Brain microvascular endothelial cell (primary cell): Measurements from ENCODE around the gene MID1.

Experiments
- DNase-seq: peaks from one replicate; pipeline ENCODE4 v3.0.0-alpha.2; 2020
- H3K27ac ChIP-seq: fragments of 250-450 bp; sonication (Bioruptor Pico); 2 replicates; pipeline ENCODE4 v1.5.1; 2020; ENCODE audit warnings: mild to moderate bottlenecking, moderate library complexity
- H3K27me3 ChIP-seq: fragments of 250-450 bp; sonication (Bioruptor Pico); replicated peaks from 2 replicates; pipeline ENCODE4 v1.5.1; 2020; ENCODE audit warnings: mild to moderate bottlenecking
- H3K36me3 ChIP-seq: fragments of 250-450 bp; sonication (Bioruptor Pico); replicated peaks from 2 replicates; pipeline ENCODE4 v1.5.1; 2020; ENCODE audit warnings: mild to moderate bottlenecking
- H3K4me3 ChIP-seq: 2 replicates; pipeline ENCODE4 v1.5.1; 2011; ENCODE audit warnings: low read depth, mild to moderate bottlenecking, control low read depth, low read length, moderate library complexity
- CTCF ChIP-seq: IDR thresholded peaks from 2 replicates; pipeline ENCODE4 v1.5.1; 2011; ENCODE audit warnings: low read depth, mild to moderate bottlenecking, moderate library complexity, low read length, control low read depth, inconsistent platforms; ENCODE audit errors: missing control alignments
- in situ Hi-C: cut with HindIII; loops from 2 replicates; pipeline ENCODE4 v1.10.0; 2017; ENCODE audit warnings: low sequenced_read_pairs, low pct_ligation_motif_present

Gene MID1

GRCh38 chrX:10566716-10567097 is 53.7 kb downstream of the MID1 start:
- TF ChIP-seq CTCF, result no peak
- Histone ChIP-seq H3K4me3 (no peak overlapping the region), H3K27ac (no peak overlapping the region), H3K27me3 (no peaks in the 10 kb centered on the region), H3K36me3 (peaks cover 4% of the 10 kb centered on the region)
- in situ Hi-C loops, result no loop called here
- DNase-seq, result no peak

DNA sequence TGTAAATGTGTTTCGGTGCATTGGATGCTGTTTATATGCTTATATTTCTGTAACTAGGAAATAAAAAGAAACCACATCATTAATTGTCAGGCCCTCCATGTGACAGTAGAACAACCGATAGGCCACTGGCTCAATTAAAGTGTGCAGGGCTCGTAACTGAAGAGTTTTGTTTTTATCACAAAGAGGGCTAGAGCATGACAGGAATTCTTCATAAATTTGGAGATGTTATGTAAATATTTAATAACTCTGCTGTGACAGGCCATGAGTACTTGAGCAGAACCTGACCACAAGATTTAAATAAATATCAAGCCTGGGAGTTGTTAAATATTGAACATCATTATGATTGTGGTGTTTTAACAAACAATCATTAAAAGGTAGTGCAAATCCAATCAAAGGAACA is 55.9 kb downstream of the MID1 start:
- Histone ChIP-seq H3K36me3 (peaks cover 4% of the 10 kb centered on the region), H3K4me3 (no peak overlapping the region), H3K27me3 (no peaks in the 10 kb centered on the region), H3K27ac (no peak overlapping the region)
- TF ChIP-seq CTCF, result no peak
- DNase-seq, result no peak
- in situ Hi-C loops, result no loop called here

- H3K27ac ChIP-seq, result no peak overlapping the region
- H3K36me3 ChIP-seq, result no peaks in the 10 kb centered on the region
- TF ChIP-seq CTCF, result no peak
- in situ Hi-C loops, result no loop called here
- no peak for DNase-seq
- no peak overlapping the region for H3K4me3 ChIP-seq
- H3K27me3 ChIP-seq, result no peaks in the 10 kb centered on the region
These were observed 63.2 kb downstream of the MID1 start for GRCh38 chrX:10557166-10557565.

- no peak for TF ChIP-seq CTCF
These were observed 64.0 kb downstream of the MID1 start for GRCh38 chrX:10556405-10556804.

DNA sequence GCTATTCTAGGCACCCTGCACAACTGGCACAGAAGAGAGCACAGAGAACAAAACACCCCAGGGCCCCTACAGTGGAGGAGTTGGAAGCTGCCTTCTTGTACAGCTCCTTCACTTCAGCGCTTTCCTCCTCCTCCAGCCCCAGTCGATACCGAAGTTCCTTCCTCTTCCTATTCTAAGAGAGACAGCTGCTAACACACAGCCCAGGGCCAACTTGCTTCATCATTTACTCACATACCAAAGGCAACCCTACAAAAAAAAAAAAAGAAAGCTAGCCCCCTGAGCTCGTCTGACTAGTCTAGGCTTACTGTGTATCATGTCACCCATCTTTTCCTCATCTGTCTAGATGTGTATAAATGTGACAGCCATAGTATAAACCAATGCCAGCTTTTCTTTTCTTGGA is 64.5 kb downstream of the MID1 start:
- Histone ChIP-seq H3K27me3 (no peaks in the 10 kb centered on the region), H3K4me3 (no peak overlapping the region), H3K27ac (no peak overlapping the region), H3K36me3 (no peaks in the 10 kb centered on the region)
- no peak for DNase-seq
- TF ChIP-seq CTCF, result no peak
- in situ Hi-C loops, result no loop called here

More at GRCh38 chrX:10556405-10556804, 64.0 kb downstream of the MID1 start:
- in situ Hi-C loops, result no loop called here
- H3K4me3 ChIP-seq, result no peak overlapping the region
- no peaks in the 10 kb centered on the region for H3K27me3 ChIP-seq
- H3K27ac ChIP-seq, result no peak overlapping the region
- H3K36me3 ChIP-seq, result no peaks in the 10 kb centered on the region
- DNase-seq, result no peak

- TF ChIP-seq CTCF, result no peak
These were observed 65.6 kb downstream of the MID1 start for GRCh38 chrX:10554612-10555270.

More at GRCh38 chrX:10554612-10555270, 65.6 kb downstream of the MID1 start:
- no peak overlapping the region for H3K27ac ChIP-seq
- H3K4me3 ChIP-seq, result no peak overlapping the region
- no peak for DNase-seq
- in situ Hi-C loops, result no loop called here
- H3K36me3 ChIP-seq, result no peaks in the 10 kb centered on the region
- no peaks in the 10 kb centered on the region for H3K27me3 ChIP-seq
